NCI-H748 treated with DMSO at 0.1 percent for 48 hours (cell line): Measurements from ENCODE around the gene GRM4.
"Not testable (repeated sequence)": the region's sequence is repeated elsewhere in the genome, so short reads cannot be mapped to it uniquely, and the experiment has no call there.

Experiments used
- DNase-seq: peaks from one replicate; lab custom pipeline; 2025; lab: John Stamatoyannopoulos, UW

Gene GRM4

DNA sequence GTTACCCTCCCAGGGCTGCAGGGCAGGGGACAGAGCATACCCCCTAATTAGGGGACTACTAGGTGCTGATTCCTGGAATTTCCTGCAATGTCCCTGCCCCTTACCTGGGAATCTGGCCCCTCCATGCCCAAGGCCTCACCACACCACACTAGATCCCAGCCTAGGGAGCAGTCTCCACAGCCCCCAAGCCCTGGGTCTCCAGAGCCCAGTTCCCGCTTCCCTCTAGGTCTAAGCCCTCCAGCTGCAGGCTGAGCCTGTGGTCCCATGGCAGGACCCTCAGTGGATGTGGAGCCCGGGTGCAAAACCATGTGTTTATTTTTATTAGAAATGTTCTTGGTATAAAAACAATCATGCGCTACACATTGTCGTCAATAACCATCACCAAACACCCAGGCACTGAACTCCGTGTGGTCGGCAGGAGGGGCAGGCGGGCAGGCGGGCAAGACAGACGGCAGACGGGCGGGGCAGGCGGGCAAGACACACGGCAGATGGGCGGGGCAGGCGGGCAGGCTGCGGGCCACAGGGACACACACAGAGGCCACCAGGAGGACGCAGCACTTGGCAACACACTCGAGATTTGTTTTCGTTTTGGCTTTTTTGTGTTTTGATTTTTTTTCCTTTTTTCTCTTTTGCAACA is 124.2 kb downstream of the GRM4 start:
- DNase-seq: peak; percentile 49

DNA sequence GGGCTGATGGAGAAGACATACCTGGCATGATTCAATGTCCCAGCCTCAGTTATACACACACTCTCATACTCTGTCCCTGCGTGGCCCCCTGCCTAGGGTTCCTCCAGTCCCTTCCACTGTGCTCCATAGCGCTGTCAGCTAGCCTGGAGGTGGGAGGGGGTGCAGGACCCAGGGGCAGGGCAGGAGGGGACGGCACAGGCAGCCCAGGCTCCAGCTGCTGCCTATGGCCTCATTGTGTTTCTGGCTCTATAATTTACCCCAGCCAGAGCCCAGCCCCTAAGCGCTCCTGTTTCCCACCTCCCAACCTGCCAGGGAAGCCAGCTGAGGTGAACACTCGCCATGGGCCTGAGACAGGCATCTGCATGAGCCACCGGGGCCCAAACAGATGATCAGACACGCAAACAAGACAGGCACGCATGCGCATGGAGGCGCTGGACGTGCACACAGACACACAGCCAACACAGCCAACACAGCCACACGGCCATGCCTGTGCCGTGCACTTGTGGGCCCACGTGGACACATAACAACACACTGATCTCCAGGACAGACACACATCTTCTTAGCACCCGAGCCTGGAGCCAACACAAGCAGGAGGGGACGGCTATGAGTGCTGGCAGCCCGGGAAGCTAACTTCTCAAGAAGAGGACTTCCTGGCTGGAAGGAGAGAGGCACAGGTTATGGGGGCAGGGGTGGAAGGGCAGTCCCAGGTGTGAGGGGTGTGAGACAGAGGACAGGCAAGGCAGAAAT is 124.9 kb downstream of the GRM4 start:
- no peak for DNase-seq

DNA sequence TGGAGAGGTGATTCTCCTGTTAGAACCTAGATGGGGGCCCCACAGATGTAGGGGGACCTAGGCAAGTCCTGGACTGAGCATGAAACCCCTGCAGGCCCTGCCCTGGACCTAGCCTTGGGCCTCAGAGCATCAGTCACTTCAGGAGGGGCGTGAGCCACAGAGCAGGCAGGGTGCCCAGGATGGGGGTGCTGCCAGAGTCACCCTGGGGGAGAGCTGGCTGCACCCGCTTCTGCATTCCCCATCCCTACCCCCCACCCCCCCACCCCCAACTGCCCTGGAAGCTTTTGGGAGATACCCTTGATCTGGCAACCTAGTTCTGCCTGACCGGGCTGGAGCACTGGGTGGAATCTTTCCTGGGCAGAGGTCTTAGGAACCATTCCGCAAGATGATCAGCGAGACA is 125.6 kb downstream of the GRM4 start:
- no peak for DNase-seq

DNA sequence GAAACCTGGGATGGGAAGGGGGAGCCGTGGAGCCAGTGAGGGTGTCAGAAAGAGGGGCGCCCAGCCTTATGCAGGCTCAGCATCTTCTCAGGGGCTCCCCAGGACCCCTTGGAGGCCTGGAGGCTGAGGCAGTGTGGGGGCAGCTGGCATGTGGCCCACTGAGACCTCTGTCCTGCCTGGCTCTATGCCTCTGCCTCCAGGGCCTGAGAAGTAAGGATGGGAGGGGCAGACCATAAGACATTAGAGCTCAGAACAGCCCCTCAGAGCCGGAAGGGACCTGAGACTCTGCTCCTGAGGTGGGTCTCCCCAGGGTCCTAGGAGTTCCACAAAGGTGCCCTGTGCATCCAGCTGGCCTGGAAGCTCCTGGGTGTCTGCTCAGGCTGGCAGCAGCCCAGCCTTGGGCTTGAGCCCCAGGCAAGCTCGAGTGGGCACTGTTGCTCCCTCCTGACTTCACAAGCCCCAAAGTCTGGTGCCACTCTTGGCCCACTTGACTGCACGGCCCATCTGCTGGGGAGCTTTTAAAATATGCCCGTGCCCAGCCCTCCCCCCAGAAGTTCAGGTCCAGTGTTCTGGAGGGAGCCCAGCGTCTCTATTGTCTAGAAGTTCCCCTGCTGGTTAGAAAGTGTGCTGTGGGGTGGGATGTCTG is 126.8 kb downstream of the GRM4 start:
- no peak for DNase-seq

DNA sequence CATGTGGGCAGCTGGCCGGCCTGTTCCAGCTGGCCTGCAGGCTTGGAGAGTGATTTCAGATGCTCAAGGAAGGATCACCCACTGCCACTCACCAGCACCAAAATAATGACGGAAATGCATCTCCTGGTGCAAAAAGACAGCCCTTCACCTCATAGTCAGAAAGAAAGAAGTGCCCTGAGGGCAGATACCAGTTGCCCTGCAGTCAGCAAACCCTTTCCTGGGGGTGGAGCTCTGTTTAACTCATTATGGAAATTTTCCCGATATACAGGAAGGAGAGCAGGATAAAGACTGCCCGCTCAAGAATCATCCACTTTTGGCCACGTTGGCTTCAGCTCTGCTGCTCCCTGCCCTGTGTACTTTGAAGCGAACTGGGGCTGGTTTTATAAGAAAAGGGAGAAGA is 127.9 kb downstream of the GRM4 start:
- DNase-seq: no peak

DNA sequence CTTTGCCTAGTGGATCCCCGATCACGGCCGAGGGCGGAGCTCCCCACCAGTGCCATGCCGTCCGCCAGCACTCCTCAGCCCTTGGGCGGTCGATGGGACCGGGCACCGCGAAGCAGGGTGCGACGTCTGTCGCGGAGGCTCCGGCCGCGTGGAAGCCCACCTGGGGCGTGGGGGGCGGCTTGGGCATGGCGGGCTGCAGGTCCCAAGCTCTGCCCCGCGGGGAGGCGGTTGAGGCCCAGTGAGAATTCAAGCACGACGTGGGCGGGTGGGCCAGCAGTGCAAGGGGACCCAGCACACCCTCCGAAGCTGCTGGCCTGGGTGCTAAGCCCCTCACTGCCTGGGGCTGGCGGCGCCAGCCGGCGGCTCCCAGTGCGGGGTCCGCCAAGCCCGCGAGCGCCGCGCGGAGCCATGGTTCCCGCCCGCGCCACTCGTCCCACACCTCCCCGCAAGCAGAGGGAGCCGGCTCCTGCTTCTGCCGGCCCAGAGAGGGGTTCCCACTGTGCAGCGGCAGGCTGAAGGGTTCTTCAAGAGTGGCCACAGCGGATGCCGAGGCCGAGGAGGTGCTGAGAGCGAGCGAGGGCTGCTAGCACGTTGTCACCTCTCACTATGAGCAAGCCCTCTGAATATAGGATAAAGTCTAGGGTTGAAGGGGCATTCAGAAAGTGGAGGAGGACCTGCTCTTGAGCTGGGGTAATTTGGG is 128.6 kb downstream of the GRM4 start:
- no peak for DNase-seq

DNA sequence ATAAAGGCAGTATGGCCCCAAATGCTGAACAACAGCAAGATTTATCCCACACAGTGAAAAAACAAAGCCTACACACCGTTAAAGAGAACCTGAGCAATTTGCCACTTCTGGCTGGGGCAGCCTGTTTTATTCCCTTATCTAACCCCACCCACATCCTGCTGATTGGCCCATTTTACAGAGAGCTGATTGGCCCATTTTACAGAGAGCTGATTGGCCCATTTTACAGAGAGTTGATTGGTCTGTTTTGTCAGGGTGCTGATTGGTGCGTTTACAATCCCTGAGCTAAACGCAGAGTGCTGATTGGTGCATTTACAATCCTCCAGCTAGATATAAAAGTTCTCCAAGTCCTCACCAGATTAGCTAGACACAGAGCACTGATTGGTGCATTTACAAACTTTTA is 129.3 kb downstream of the GRM4 start:
- DNase-seq: not testable (repeated sequence)

DNA sequence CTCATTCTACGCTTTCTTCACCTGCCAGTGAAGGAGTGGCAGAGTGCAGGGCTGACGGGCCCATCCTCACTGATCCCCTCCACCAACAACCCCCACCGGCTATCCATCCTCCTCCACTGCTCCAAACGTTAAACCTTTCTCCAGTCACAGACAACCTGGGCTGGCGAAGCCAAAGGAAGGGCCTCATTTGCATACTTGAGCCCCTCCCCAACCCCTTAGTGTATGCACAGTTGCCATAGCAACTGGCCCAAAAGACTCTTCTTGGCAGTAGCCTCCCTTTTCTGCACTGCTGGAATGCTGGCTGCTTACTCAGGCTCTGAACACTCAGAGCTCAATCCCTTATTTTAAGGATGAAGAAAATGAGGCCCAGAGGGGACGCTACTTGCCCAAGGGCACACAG is 130.3 kb downstream of the GRM4 start:
- DNase-seq: no peak

DNA sequence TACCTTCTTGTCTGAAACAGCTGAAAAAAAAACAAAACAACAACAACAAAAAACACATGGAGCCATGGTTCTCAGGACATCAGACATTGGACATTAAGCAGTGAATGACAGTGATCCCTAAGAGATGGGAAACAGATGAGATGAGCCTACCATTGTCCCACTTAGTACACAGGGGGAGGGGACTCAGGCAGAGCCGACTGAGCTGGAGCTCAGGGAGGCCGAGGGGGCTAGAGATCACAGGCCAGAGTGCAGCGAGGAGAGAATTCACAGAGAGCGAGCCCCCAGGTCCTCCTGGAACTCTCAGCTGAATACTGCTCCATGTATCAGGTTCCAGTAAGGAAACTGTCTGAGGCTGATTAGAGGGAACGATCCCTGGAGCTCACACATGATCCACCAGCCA is 134.6 kb downstream of the GRM4 start:
- no peak for DNase-seq

DNA sequence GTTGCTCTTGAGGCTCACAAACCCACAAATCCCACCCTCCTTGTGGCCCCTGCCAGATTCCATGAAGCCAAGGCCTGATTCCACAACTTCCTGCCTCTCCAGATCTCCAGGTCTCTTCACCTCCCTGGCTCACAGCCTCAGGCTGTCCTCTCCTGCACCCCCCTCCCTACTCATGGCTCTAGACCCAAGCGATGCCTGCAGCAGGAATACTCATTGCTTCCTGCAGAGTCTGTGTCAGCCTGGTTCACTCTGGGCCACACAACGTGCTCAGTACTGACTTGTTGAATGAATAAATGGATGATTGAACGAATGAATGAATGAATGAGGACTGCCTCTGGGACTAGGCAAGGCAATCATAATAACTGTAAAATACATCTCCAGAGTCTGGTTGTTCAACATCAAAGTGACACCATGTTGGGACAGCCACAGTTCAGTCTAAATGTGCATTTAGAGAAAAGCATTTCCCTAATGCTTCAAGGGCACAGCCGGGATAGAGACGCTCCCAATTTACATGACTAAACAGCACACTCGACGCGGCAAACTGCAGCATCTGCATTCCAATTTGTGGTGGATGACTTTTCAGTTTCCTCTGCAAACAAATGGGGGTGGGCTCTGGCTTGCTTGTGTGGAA is 139.9 kb downstream of the GRM4 start:
- DNase-seq: no peak

DNA sequence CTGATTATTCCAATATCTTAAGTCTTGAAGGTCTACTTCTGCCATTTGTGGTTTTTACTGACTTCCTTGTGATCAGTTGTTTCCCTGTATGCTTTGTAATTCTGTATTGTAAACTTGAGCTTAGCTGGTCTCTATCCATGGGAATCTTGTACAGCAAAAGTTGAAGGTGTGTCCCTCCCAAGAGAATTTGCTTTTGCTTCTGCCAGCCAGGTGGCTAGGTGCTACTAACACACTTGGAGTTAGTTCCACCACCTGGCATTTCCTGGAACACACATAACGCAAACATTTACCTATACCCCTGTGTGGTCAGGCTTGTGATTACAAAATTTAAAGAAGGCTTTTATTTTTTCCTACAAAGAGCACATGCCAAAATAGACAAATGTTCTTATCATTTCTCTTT is 141.2 kb downstream of the GRM4 start:
- no peak for DNase-seq

DNA sequence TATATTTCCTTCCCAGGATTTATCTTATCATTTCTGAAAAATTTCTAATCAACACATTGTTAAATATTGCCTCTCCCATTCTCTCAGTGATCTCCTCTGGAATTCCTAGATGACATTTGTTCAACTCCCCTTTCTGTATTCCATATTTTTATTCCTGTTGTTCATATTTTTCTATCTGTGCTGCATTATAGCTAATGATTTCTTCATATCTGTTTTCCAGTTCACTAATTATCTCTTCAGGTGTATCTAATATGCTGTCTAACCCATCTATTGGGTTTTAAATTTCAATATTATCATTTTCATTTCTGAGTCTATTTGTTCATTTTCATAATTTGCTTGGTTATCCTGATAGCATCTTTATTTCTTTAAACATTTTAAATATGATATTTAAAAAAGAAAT is 141.9 kb downstream of the GRM4 start:
- no peak for DNase-seq

DNA sequence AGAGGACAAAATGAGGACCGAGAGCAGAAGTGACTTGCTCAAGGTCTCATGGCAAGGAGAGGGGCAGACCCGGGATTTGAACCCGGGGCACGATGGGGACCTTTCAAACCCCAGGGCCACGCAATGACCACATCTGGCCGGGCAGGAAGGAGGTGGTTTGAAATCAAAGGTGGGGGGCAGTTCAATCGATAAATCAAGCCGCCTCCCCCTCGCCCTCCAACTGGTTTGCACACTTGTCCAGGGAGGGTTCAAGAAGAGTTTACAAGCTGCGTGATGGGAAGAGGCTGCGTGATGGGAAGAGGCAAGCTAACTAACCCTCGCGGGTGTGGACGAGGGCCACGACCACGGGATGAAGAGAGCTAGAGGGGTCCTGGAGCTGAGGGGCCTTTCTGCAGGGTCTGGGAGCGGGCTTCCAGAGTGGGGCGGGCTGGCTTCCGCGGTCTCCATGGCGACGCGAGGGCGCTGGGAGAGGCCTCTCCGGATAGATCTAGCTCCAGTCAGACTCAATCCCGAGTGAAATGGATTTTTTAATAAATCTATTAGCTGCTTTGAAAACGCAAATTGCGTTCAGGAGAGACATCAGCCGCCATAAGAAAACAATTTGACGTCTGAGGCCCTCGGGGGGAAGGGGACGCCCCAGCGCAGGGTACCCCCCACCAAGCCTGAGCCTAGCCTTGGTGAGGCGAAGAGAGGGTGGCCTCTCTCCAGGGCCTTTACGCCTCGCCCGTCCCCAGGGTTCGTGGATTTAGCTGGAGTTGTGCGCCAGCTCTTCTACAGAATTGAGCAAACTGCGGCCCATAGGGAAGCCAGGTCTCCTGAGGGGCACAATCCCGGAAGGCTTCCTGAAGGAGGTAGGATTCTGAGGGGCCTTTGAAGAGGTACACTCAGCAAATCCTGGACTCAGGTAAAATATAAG is 143.9 kb downstream of the GRM4 start:
- no peak for DNase-seq

DNA sequence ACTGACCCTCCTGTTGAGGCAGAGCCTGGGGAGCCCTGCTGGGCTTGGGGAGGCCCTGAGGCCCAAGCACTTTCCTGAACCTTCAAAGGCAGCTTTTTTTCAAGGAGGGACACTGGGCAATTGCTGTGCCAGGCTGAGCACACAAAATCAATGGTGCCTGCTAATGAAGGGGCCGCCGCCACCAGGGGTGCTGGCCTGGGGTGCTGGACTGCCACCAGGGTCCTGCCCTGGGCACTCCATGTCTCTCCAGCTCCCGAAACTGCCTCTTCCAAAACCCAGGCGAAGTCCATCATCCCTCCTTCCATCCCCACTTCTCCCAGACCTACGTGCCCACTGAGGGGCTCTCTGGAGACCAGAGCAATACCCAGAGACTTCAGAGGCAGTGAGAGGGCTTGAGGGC is 145.6 kb downstream of the GRM4 start:
- no peak for DNase-seq

DNA sequence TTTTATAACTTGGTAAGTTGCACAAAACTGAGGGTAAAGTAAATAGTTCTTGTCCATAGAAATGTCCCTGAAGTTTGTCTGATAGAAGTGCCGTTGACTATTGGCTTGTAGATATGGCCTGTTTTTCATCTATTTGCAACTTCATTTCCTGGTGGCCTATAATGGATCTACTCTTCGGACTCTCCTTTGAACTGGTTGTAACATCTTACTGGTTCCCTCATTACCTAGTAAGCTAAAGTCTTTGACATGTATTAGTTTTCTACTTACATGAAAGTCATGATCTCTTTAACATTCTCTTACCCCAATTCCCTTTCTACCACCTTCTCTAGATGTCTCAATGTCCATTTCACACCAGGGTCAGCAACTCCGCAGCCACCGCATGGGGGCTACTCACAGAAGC is 146.3 kb downstream of the GRM4 start:
- DNase-seq: no peak

DNA sequence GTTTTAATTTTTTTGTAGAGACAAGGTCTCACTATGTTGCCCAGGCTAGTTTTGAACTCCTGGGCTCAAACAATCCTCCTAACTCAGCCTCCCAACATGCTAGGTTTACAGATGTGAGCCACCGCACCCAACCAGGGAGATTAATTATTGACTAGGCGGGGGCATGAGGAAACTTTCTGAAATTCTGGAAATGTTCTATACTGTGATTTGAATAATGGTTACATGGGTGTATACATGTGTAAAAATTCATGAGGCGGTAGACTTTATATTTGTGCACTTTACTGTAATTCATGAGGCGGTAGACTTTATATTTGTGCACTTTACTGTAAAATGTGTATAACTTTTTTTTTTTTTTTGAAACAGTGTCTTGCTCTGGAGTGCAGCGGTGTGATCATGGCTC is 147.2 kb downstream of the GRM4 start:
- no peak for DNase-seq

DNA sequence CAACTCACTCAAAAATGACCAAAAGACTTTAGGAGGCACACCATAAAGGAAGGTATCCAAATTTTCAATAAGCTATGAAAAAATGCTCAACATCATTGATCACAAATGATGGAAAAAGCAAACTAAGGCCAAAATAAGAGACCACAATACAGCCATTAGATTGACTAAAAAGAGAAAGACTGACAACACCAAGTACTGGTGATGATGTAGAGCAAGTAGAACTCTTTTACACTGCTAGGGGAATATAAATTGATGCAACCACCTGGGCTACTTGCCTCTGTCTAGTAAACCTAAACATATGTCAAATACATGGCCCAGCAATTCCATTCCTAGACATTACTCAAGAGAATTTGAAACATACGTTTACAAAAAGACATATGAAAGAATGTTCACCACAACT is 148.6 kb downstream of the GRM4 start:
- no peak for DNase-seq

DNA sequence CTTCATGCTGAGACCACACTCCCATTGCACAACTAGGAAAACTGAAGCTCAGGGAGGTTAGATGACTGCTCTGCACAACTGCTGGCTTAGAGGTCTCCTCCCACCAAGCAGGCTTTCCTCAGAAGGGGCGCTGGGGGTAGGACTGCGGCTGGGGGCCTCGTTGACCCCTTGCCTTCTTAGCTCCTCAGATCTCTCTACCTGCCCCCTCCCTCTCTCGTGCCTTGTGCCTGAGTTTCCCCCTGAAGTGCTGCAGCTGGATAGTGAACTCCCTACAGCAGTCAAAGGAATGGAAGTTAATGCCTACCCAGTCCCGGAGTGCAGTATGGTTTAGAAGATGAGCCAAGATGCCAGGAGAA is 149.8 kb downstream of the GRM4 start:
- no peak for DNase-seq

DNA sequence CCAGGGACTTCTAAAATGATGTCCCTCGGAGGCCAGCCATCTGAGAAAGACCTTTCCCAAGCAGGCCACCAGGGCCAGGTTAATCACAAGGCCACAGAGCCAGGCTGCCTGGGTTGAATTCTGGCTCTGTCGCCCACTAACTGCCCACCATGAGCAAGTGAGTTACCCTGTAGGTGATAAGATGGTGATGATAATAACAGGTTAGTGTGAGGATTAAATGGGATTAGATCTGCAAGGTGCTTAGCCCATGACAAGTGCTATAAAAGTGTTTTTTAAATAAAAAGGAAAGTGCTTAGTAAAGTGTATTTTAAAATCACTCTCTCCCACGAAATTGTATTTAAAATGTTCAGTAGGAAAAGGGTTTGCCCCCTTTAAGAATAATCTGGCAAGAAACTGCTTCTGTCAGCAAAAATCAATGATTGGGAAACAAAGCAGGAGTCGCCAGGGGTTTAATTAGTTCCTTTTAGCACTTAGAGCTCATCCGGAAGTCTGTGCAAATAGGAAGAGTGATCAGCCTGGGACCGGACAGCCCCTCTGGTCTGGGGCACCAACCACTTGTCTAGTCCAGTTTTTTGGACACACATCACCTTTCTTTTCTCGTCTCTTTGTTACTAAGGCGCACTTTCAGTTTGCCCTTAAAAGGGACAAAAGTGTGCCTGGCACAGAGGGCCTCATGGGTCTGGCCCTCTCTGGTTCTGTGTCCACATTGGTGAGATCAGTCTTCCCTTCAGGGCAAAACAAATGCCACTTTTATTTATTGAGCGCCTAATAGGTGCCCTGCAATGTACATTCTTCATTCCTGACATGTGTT is 150.4 kb downstream of the GRM4 start:
- no peak for DNase-seq

DNA sequence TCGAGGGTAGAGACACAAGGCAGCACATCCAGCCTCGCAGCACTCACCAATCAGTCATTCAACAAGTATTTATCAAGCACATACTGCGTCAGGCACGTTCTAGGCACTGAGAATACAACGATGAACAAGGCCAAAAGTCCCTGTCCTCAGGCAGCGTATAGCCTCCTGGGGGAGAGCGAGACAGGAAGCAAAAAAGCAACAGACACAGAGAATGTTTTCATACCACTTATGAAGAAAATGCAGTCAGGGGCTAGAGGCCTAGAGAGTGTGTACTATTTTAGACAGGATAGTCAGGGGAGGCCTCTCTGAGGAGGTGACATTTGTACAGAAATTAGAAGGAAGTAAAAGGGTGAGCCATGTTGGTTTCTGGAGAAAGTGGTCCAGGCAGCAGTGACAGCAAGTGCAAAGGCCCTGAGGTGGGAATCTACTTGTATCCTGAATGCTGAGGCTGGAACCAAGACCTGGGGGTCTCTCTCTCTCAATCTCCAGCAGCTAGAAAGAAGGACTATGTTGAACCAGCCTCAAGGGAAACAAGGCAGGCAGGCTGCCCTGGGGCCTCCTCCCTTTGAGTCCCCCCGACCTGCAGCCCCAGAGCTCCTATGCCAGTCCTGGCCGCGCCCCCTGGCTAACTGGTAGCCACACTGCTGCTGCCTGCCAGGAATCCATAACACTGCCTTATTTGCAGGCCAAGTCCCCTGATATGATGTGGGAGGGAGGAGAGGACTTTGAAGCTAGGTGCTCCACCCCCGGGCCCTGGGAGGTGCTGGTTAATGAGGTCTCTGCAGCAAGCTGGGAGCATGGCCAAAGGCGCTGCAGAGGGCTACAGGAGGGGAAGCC is 151.2 kb downstream of the GRM4 start:
- DNase-seq: no peak
